ENCODE results near the gene WNT10A.

The WNT10A gene

DNA sequence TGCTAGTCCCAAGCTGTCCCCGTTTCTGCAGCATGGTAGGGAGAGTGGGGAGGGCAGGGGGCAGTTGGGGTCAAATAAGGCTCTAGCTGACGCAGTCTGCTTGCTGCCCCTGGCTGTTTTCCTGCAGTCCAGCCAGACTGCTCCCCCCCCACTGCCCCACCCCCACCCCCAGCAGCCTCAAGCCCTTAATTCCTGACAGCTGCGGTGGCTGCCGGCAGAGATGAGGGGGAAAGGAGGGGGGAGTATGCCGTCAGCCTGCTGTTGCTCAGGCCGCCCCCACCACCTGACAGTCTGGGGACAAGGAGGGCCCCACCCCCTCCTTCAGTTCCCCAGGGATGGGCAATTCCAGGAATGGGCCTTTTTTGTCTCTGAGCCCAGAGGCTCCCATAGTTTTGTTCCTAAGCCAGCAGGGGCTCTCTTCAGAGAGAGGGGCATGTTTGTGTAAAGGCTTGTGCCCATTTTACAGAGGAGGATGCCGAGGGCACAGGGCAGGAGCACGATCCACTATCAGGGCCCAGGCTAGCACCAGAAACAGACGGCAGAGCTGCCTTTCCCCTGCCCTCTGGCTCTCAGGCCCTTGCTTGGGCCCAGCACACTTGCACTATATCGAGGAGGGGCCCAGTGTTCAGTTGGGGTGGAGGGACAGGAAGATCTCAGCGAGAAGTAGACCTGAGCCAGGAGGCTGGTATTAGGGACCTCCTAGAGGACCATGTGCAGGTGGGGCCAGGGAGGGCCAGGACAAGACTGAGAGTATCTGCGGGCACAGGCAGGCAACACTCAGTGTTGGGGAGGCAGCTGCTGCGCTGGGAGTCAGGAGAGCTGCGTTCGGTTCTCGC, 1.5 kb upstream of the WNT10A start:
- no peak for TF ChIP-seq CTCF (IDR thresholded peaks at IDR 0.05; ENCODE audit: poor library complexity, severe bottlenecking)
- Histone ChIP-seq H3K27ac (ENCODE audit: poor library complexity, severe bottlenecking) (no peak overlapping the region), H3K27me3 (ENCODE audit: insufficient read depth, poor library complexity, severe bottlenecking) (no peaks in the 10 kb centered on the region)

DNA sequence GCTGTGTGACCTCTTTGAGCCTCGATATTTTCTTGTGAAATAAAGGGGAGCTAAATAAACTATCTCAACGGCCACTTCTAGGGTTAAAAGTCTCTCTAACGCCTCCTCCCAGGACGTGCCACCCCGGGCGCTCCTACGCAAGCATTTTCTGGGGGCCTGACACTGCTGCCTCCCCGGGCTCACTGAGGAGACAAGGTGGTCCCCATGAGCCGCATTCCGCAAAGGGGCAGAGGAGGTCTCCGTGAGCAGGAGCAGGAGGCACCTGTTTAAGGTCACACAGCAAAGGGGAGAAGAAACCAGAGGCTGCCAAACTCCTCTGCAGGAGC, 913 bp upstream of the WNT10A start:
- no peak overlapping the region for H3K27ac ChIP-seq (ENCODE audit: poor library complexity, severe bottlenecking)
- ATAC-seq (ENCODE audit: low read depth) (no peak), DNase-seq (ENCODE audit: low spot score) (no peak)
- peak overlapping the region; percentile 32 for H3K4me3 ChIP-seq (ENCODE audit: severe bottlenecking)
- H3K4me1 ChIP-seq (ENCODE audit: insufficient read depth, poor library complexity, severe bottlenecking), result peaks cover 9% of the 10 kb centered on the region
- no peak for TF ChIP-seq CTCF (IDR thresholded peaks at IDR 0.05; ENCODE audit: poor library complexity, severe bottlenecking)
- H3K36me3 ChIP-seq (ENCODE audit: low read depth), result no peaks in the 10 kb centered on the region
- no peaks in the 10 kb centered on the region for H3K27me3 ChIP-seq (ENCODE audit: insufficient read depth, poor library complexity, severe bottlenecking)
- H3K9me3 ChIP-seq (ENCODE audit: severe bottlenecking), result no peaks in the 10 kb centered on the region

More for the DNA sequence above, 1.5 kb upstream of the WNT10A start:
- H3K36me3 ChIP-seq (ENCODE audit: low read depth), result no peaks in the 10 kb centered on the region
- H3K4me3 ChIP-seq (ENCODE audit: severe bottlenecking), result no peak overlapping the region
- peaks cover 9% of the 10 kb centered on the region for H3K4me1 ChIP-seq (ENCODE audit: insufficient read depth, poor library complexity, severe bottlenecking)
- ATAC-seq (ENCODE audit: low read depth) (no peak), DNase-seq (ENCODE audit: low spot score) (no peak)
- no peaks in the 10 kb centered on the region for H3K9me3 ChIP-seq (ENCODE audit: severe bottlenecking)

DNA sequence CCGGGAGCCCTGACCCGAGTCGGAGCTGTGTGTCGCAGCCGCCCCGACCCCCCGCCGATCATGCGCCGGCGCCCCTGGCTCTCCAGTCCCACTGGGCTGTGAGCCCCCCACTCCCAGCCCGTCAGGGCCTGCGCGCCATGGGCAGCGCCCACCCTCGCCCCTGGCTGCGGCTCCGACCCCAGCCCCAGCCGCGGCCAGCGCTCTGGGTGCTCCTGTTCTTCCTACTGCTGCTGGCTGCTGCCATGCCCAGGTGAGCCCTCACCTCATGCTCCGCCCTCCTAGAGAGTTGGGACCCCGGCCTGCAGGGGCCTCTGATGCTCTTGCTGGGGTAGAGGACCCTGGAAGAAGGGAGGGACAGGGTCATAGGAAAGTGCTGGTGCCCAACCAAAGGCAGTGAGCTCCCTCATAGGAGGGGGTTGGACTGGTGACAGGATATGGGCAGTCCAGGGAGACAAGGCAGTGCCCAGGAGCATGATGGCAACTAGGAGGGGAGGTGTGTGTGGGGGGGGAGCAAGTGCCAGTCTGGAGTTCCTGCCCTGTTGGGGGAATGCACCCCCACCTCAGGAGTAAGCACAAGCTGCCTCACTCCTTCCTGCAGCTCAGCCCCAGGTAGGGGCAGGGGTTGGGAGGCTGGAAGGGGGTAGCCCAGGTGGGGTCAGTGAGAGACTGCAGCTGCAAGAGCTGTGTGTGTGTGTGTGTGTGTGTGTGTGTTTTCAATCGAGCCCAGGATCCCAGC, 375 bp downstream of the WNT10A start:
- no peak overlapping the region for H3K27ac ChIP-seq (ENCODE audit: poor library complexity, severe bottlenecking)
- no peaks in the 10 kb centered on the region for H3K27me3 ChIP-seq (ENCODE audit: insufficient read depth, poor library complexity, severe bottlenecking)
- DNase-seq (ENCODE audit: low spot score) (no peak), ATAC-seq (ENCODE audit: low read depth) (no peak)
- no peaks in the 10 kb centered on the region for H3K36me3 ChIP-seq (ENCODE audit: low read depth)
- peaks cover 9% of the 10 kb centered on the region for H3K4me1 ChIP-seq (ENCODE audit: insufficient read depth, poor library complexity, severe bottlenecking)
- H3K4me3 ChIP-seq (ENCODE audit: severe bottlenecking), result peak overlapping the region; percentile 32
- TF ChIP-seq CTCF (IDR thresholded peaks at IDR 0.05; ENCODE audit: poor library complexity, severe bottlenecking), result no peak
- no peaks in the 10 kb centered on the region for H3K9me3 ChIP-seq (ENCODE audit: severe bottlenecking)

GRCh38 chr2:218881744-218882460, 1.2 kb downstream of the WNT10A start:
- ATAC-seq (ENCODE audit: low read depth) (no peak), DNase-seq (ENCODE audit: low spot score) (no peak)
- no peak for TF ChIP-seq CTCF (IDR thresholded peaks at IDR 0.05; ENCODE audit: poor library complexity, severe bottlenecking)
- peak overlapping the region; percentile 48 for H3K27ac ChIP-seq (ENCODE audit: poor library complexity, severe bottlenecking)
- peaks cover 9% of the 10 kb centered on the region for H3K4me1 ChIP-seq (ENCODE audit: insufficient read depth, poor library complexity, severe bottlenecking)
- peak overlapping the region; percentile 32 for H3K4me3 ChIP-seq (ENCODE audit: severe bottlenecking)
- no peaks in the 10 kb centered on the region for H3K9me3 ChIP-seq (ENCODE audit: severe bottlenecking)
- H3K36me3 ChIP-seq (ENCODE audit: low read depth), result no peaks in the 10 kb centered on the region
- no peaks in the 10 kb centered on the region for H3K27me3 ChIP-seq (ENCODE audit: insufficient read depth, poor library complexity, severe bottlenecking)

Data from RWPE2 (cell line).